ENCODE data around the gene KCTD11. TPM values are rescaled to one million over a fixed set of nuclear protein-coding genes. Genes with fewer than 3 reads are reported as not detected.

Gene KCTD11
- total RNA-seq, 1 experiment from 2014 or later = 5.3 TPM

GRCh38 chr17:7355053-7355452 is 3.1 kb downstream of the KCTD11 start, which contains the start of gene TMEM95:
Gene TMEM95, plus strand, starts transcription at chr17:7355156. Its CDS starts 49 bp downstream, at chr17:7355205.
- Histone ChIP-seq H2BK5ac (ENCODE audit: insufficient read length, low read length) (no peak within 1 kb of the TSS), H2BK12ac (ENCODE audit: insufficient read length, low read depth, low read length) (no peak within 1 kb of the TSS), H3K79me1 (ENCODE audit: insufficient read depth, low read depth, low read length, poor library complexity, severe bottlenecking) (no peaks in the 10 kb centered on the region), H3K4ac (ENCODE audit: low read depth, low read length) (no peak within 1 kb of the TSS), H3K4me1 (ENCODE audit: insufficient read depth, low read length) (no peaks in the 10 kb centered on the region), H4K20me1 (ENCODE audit: control insufficient read depth, insufficient read depth, insufficient read length) (no peaks in the 10 kb centered on the region), H3K4me2 (ENCODE audit: insufficient read depth, insufficient read length, low read length) (no peak within 1 kb of the TSS), H3K27ac (ENCODE audit: insufficient read length, low read depth, low read length) (no peak within 1 kb of the TSS), H2AK5ac (ENCODE audit: insufficient read length, low read length) (no peak within 1 kb of the TSS), H3K9me3 (ENCODE audit: control insufficient read depth, low read depth, low read length) (no peaks in the 10 kb centered on the region), H3K23ac (ENCODE audit: insufficient read length, low read depth, low read length) (no peak within 1 kb of the TSS), H4K5ac (ENCODE audit: insufficient read length, low read depth, low read length) (no peak within 1 kb of the TSS), H4K8ac (replicated peaks; ENCODE audit: insufficient read length, low read depth, low read length) (no peak within 1 kb of the TSS), H3K56ac (ENCODE audit: insufficient read length, low read depth, low read length) (no peak within 1 kb of the TSS), H2BK20ac (ENCODE audit: low read depth, low read length, poor library complexity, severe bottlenecking) (no peak within 1 kb of the TSS), H3T11ph (ENCODE audit: low read length) (no peak within 1 kb of the TSS), H3K14ac (ENCODE audit: insufficient read depth, low read length) (no peak within 1 kb of the TSS), H3K23me2 (ENCODE audit: insufficient read length, low read depth, low read length, poor library complexity, severe bottlenecking) (peaks cover 8% of the 10 kb centered on the region), H4K91ac (ENCODE audit: insufficient read length, low read depth, low read length) (no peak within 1 kb of the TSS), H2BK15ac (ENCODE audit: low read depth, low read length) (no peak within 1 kb of the TSS), H3K9ac (ENCODE audit: extremely low read depth, insufficient read length, low read length) (no peak within 1 kb of the TSS), H3K79me2 (ENCODE audit: insufficient read depth, low read length) (no peaks in the 10 kb centered on the region; the same call in 1 of the 2 replicates), H2BK120ac (ENCODE audit: low read depth, low read length, poor library complexity, severe bottlenecking) (no peak within 1 kb of the TSS), H3K27me3 (ENCODE audit: insufficient read depth, low read length) (no peaks in the 10 kb centered on the region), H3K18ac (ENCODE audit: insufficient read length, low read depth, low read length) (no peak within 1 kb of the TSS), H2AFZ (ENCODE audit: low read length) (no peak within 1 kb of the TSS)
- no peak within 1 kb of the TSS; a peak in 1 of 7 replicates for H3K27ac Mint-ChIP-seq
- DNase-seq = no peak
- TF ChIP-seq, protein P1, sequence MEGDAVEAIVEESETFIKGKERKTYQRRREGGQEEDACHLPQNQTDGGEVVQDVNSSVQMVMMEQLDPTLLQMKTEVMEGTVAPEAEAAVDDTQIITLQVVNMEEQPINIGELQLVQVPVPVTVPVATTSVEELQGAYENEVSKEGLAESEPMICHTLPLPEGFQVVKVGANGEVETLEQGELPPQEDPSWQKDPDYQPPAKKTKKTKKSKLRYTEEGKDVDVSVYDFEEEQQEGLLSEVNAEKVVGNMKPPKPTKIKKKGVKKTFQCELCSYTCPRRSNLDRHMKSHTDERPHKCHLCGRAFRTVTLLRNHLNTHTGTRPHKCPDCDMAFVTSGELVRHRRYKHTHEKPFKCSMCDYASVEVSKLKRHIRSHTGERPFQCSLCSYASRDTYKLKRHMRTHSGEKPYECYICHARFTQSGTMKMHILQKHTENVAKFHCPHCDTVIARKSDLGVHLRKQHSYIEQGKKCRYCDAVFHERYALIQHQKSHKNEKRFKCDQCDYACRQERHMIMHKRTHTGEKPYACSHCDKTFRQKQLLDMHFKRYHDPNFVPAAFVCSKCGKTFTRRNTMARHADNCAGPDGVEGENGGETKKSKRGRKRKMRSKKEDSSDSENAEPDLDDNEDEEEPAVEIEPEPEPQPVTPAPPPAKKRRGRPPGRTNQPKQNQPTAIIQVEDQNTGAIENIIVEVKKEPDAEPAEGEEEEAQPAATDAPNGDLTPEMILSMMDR (conservative IDR thresholded peaks at IDR 0.05) = no peak
- H3K36me3 Mint-ChIP-seq (ENCODE audit: insufficient read depth in 1 of 3, low read depth in 3 of 3) = no peaks in the 10 kb centered on the region
- peaks cover 19 to 26% of the 10 kb centered on the region in 2 experiments for H3K4me1 Mint-ChIP-seq
- H3K9me3 Mint-ChIP-seq = no peaks in the 10 kb centered on the region
- H3K4me3 Mint-ChIP-seq = peak within 1 kb of the TSS in 1 of 2 experiments; percentile 56; a peak in 2 of 5 replicates
- peaks cover 12% of the 10 kb centered on the region for H3K27me3 Mint-ChIP-seq (ENCODE audit: low read depth)
- WGBS (ENCODE audit: extremely low coverage, insufficient read length, low lambda C conversion rate) = no CpG with 5 or more reads among the region's 10 CpGs

Measured in H9 (cell line).